Body of pancreas (tissue), 4 donors: Measurements from ENCODE around the gene CAVIN1. TPM values are rescaled to one million over a fixed set of nuclear protein-coding genes. Genes with fewer than 3 reads are reported as not detected.

ENCODE experiments used
- ATAC-seq: fragments of 150-250 bp; one replicate; pipeline ENCODE4 v1.9.1; 2016
- DNase-seq, 4 donors: peaks; one replicate each; pipeline ENCODE4 v3.0.0-alpha.2; 2019
- H3K27ac ChIP-seq, 4 donors: fragments of 200-600 bp; sonication (generic); 1 replicate in 3 of 4; 2 replicates in 1 of 4; pipeline versions ENCODE4 v1.5.1 to v1.6.1; 2016 to 2019; ENCODE audit warnings: mild to moderate bottlenecking in 1 of 4, mixed read lengths in 1 of 4, moderate library complexity in 1 of 4
- H3K27me3 ChIP-seq, 2 donors: fragments of 200-600 bp; sonication (generic); one replicate each; pipeline ENCODE4 v1.6.0; 2016; ENCODE audit warnings: mild to moderate bottlenecking in 1 of 2
- H3K36me3 ChIP-seq, 2 donors: fragments of 200-600 bp; sonication (generic); replicated peaks in 1 of 2; 2 replicates each; pipeline ENCODE4 v1.5.1; 2016; ENCODE audit warnings: low read depth in 2 of 2; ENCODE audit not compliant: insufficient read depth in 1 of 2
- H3K4me1 ChIP-seq: fragments of 200-600 bp; sonication (generic); one replicate; pipeline ENCODE4 v1.6.0; 2016
- H3K4me3 ChIP-seq, 2 donors: fragments of 200-600 bp; sonication (generic); 1 replicate in 1 of 2; 2 replicates in 1 of 2; pipeline ENCODE4 v1.5.1; 2016 to 2019
- H3K9me3 ChIP-seq, 3 donors: fragments of 200-600 bp; sonication (generic); 1 replicate in 2 of 3; 2 replicates in 1 of 3; pipeline ENCODE4 v1.5.1; 2016
- CTCF ChIP-seq, 7 experiments: fragments of 450-650 bp in 4 of 7; fragments of 200-600 bp in 3 of 7; sonication (generic) in 3 of 7; IDR thresholded peaks; one replicate each; pipeline ENCODE4 v1.5.1; 2016 to 2019; ENCODE audit warnings: antibody characterized with exemption in 7 of 7
- POLR2A ChIP-seq, 3 donors: fragments of 450-650 bp; IDR thresholded peaks; one replicate each; pipeline ENCODE4 v1.6.1; 2016; ENCODE audit warnings: antibody characterized with exemption in 3 of 3, mild to moderate bottlenecking in 2 of 3
- WGBS, 2 donors: methylation state at CpG; one replicate each; pipeline ENCODE4 v1.1.5; 2017; 5-methylcytosine and 5-hydroxymethylcytosine counted together
- intact Hi-C: fragments of 100-400 bp; cut with DNase I; formaldehyde crosslinking; loops from one replicate; pipeline ENCODE4 v1.15.1; 2023
- total RNA-seq, 2 donors: library from RNA; depleted of rRNA; stranded (reverse); fragments of >200 nt; gene quantifications; one replicate each; pipeline ENCODE4 v1.1.0, GENCODE V29; 2016

CAVIN1 gene
- total RNA-seq, 2 donors from 2014 or later: 63.3 to 75.8 TPM

DNA sequence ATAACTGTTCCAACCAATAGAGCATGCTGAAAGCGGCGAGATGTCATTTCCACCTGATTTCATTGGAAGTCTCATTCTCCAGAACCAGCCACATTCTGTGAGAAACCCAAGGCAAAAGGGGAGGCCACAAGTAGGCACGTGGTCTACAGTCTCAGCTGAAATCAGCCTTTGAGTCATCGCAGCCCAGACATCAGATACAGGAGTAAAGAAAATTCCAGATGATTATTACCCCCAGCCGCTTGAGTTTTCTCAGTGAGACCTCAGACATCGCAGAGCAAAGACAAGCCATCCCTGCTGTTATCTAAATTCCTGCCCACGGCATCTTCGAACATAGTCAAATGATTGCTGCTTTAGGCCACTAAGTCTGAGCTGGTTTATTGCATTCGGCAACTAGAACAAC lies 57.9 kb downstream of the CAVIN1 start:
- peaks cover 39% of the 10 kb centered on the region for H3K4me1 ChIP-seq
- WGBS, 2 donors: 79 to 85% methylated on average over 9 of the region's 9 CpGs
- no peak for DNase-seq
- H3K36me3 ChIP-seq: no peaks in the 10 kb centered on the region
- no peak for TF ChIP-seq POLR2A (IDR thresholded peaks at IDR 0.05)
- no peak for TF ChIP-seq CTCF (IDR thresholded peaks at IDR 0.05)
- ATAC-seq: no peak
- H3K9me3 ChIP-seq: no peaks in the 10 kb centered on the region
- intact Hi-C loops: no loop called here
- H3K4me3 ChIP-seq: no peak overlapping the region
- no peak overlapping the region for H3K27ac ChIP-seq
- H3K27me3 ChIP-seq: no peaks in the 10 kb centered on the region

DNA sequence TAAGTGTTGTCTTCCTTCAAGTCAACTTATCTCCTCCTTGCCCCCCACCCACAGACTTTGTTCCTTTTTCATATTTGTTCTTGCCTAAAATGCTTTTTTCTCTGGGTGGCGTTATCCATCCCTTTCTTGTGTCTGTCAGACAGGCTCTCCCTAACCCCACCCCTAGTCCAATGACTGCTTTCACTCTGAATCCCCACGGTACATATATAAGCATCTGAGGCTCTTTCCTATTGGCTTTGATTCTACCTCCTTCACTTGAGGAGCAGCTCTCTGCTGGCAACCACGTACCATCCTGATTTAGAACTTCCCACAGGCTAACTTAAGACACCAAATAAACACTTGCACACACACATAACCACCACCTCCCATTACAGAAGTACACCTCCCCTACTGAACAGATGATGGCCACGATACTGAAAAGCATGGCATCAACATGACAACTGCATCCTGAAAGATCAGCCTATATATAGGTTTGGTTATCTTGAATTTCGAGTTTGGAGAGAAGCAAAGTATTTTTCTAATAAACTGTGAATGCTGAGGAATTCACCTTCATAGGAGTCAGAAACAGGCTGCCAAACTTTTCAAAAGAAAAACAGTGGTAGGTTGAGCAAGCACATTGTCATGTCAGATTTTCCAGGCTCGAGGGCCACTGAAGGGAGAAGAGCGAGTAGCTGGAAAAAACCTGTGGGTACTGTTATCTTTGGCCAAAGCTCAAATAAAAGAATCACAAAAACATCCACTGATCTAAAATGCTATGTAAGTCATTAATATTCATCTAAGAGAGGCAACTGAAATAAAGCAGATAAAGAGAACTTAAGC lies 59.1 kb downstream of the CAVIN1 start:
- H3K36me3 ChIP-seq: no peaks in the 10 kb centered on the region
- no peaks in the 10 kb centered on the region for H3K27me3 ChIP-seq
- 61 to 74% methylated on average over 7 of the region's 7 CpGs for WGBS, 2 donors
- H3K27ac ChIP-seq: no peak overlapping the region
- peaks cover 39% of the 10 kb centered on the region for H3K4me1 ChIP-seq
- ATAC-seq: no peak
- DNase-seq: no peak
- no peak overlapping the region for H3K4me3 ChIP-seq
- intact Hi-C loops: no loop called here
- H3K9me3 ChIP-seq: no peaks in the 10 kb centered on the region
- TF ChIP-seq POLR2A (IDR thresholded peaks at IDR 0.05) (no peak), CTCF (IDR thresholded peaks at IDR 0.05) (no peak)

DNA sequence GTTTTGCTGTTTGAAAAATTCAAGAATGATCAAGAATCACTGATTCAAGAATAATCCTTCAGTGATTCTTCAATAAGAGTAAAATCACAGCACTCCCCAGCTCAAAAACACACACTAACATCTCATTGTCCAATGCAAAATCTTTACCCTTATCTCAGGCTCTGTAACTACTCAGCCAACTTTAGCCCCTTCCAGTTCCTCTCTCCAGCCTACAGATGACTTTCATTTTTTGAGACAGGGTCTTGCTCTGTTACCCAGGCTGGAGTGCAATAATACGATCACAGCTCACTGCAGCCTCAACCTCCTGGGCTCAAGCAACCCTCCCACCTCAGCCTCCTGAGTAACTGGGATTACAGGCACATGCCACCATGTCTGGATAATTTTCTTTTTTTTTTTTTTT lies 59.8 kb downstream of the CAVIN1 start:
- ATAC-seq (no peak), DNase-seq (no peak)
- no peaks in the 10 kb centered on the region for H3K36me3 ChIP-seq
- peaks cover 41% of the 10 kb centered on the region for H3K4me1 ChIP-seq
- H3K27ac ChIP-seq: no peak overlapping the region
- no peak overlapping the region for H3K4me3 ChIP-seq
- intact Hi-C loops: no loop called here
- 93 to 96% methylated on average over 1 of the region's 1 CpG for WGBS, 2 donors
- TF ChIP-seq POLR2A (IDR thresholded peaks at IDR 0.05) (no peak), CTCF (IDR thresholded peaks at IDR 0.05) (no peak)
- H3K27me3 ChIP-seq: no peaks in the 10 kb centered on the region
- no peaks in the 10 kb centered on the region for H3K9me3 ChIP-seq

- DNase-seq (peak in 3 of 4 donors; percentile 14 to 23 (median 20)), ATAC-seq (no peak)
- Histone ChIP-seq H3K9me3 (no peaks in the 10 kb centered on the region), H3K36me3 (no peaks in the 10 kb centered on the region), H3K4me1 (peaks cover 41% of the 10 kb centered on the region), H3K4me3 (no peak overlapping the region), H3K27me3 (no peaks in the 10 kb centered on the region), H3K27ac (peak overlapping the region in 1 of 4 donors; percentile 39)
- TF ChIP-seq CTCF (IDR thresholded peaks at IDR 0.05) (no peak), POLR2A (IDR thresholded peaks at IDR 0.05) (no peak)
- 77 to 88% methylated on average over 7 of the region's 7 CpGs for WGBS, 2 donors
- intact Hi-C loops: no loop called here
These were observed 60.7 kb downstream of the CAVIN1 start for GRCh38 chr17:42362245-42362961.
